Measurements from ENCODE around the gene MGMT. TPM values are rescaled to one million over a fixed set of nuclear protein-coding genes. Genes with fewer than 3 reads are reported as not detected.

MGMT gene
- total and polyA plus RNA-seq, 2 of the 4 experiments (the other 2 are of a cell fraction): 11.5 to 17.8 TPM

DNA sequence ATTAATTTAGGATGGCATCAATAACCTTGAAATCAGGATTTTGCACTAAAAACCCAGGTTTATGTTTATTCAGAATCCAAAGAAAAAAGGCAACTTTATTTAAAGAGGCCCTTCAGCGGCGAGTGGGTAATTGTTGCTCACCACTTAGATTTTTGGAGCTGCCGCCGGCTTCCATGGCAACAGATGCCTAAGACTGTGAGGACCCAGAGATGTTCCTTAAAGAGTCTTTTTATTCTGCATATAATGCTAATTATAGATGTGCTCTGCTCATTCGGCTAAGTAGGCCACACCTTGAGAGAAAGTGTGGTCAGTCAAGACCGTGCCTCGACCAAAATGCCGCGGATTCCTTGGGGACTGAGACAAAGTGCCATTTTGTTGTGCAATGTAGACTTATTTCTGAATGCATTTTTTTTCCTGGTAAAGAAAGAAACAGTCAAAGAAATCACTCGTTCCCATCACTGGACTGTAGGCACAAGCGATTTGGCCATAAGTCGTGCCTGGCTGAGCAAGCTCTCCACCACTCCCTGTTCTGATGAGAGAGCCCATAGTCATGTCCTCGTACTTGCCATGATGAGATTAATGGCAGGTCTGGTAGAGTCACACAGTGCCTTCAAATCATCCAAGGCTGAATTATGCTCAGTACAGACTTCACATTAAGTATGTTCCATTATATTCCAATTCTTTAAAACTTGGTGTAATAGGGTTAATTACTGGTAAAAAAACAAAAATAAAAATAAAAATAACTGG lies 21.4 kb upstream of the MGMT start:
- no peak overlapping the region for H3K9ac ChIP-seq (ENCODE audit: low read depth, low read length)
- H3K4me3 ChIP-seq (ENCODE audit: insufficient read depth, low read depth, low read length): no peak overlapping the region
- H4K91ac ChIP-seq (ENCODE audit: insufficient read depth, low read depth, low read length): no peak overlapping the region
- H3K14ac ChIP-seq (replicated peaks; ENCODE audit: low read depth, low read length): no peak overlapping the region
- no peak overlapping the region for H3K27ac ChIP-seq (ENCODE audit: insufficient read depth, low read length)
- no peak overlapping the region for H2AK9ac ChIP-seq (replicated peaks; ENCODE audit: low read depth, low read length, poor library complexity)
- H2BK15ac ChIP-seq (ENCODE audit: low read depth, low read length): no peak overlapping the region
- H3K79me1 ChIP-seq (ENCODE audit: low read depth in 1 of 2, low read length in 2 of 2): no peaks in the 10 kb centered on the region
- H3K9me1 ChIP-seq (ENCODE audit: insufficient read depth, low read length): no peaks in the 10 kb centered on the region
- TF ChIP-seq NFE2L2 (IDR thresholded peaks at IDR 0.05; ENCODE audit: low read depth, low read length) (no peak), POLR2A (IDR thresholded peaks at IDR 0.05; ENCODE audit: low read depth, low read length) (no peak), CHD1 (IDR thresholded peaks at IDR 0.05; ENCODE audit: low read depth, low read length) (no peak), MXI1 (IDR thresholded peaks at IDR 0.05; ENCODE audit: borderline replicate concordance, low read depth, low read length) (no peak), MAFK (IDR thresholded peaks at IDR 0.05; ENCODE audit: low read depth, low read length) (no peak)
- TF ChIP-seq, protein P1, sequence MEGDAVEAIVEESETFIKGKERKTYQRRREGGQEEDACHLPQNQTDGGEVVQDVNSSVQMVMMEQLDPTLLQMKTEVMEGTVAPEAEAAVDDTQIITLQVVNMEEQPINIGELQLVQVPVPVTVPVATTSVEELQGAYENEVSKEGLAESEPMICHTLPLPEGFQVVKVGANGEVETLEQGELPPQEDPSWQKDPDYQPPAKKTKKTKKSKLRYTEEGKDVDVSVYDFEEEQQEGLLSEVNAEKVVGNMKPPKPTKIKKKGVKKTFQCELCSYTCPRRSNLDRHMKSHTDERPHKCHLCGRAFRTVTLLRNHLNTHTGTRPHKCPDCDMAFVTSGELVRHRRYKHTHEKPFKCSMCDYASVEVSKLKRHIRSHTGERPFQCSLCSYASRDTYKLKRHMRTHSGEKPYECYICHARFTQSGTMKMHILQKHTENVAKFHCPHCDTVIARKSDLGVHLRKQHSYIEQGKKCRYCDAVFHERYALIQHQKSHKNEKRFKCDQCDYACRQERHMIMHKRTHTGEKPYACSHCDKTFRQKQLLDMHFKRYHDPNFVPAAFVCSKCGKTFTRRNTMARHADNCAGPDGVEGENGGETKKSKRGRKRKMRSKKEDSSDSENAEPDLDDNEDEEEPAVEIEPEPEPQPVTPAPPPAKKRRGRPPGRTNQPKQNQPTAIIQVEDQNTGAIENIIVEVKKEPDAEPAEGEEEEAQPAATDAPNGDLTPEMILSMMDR (conservative IDR thresholded peaks at IDR 0.05; ENCODE audit: low read depth, low read length): no peak
- 100% methylated on average over 4 of the region's 13 CpGs; no CpG with 5 or more reads in 1 of the 2 experiments for WGBS, 2 experiments (ENCODE audit: extremely low coverage in 2 of 2, insufficient read length in 1 of 2)
- no peaks in the 10 kb centered on the region for H4K20me1 ChIP-seq (ENCODE audit: insufficient read depth, low read length)
- H2AFZ ChIP-seq (replicated peaks; ENCODE audit: low read length, poor library complexity): no peak overlapping the region
- H2BK20ac ChIP-seq (ENCODE audit: low read depth, low read length): no peak overlapping the region
- no peak overlapping the region for H2BK5ac ChIP-seq (ENCODE audit: low read depth, low read length, poor library complexity, severe bottlenecking)
- no TSS peak for BruUV-seq (replicated peaks)
- peaks cover 4% of the 10 kb centered on the region; the same call in 1 of the 2 replicates for H3K9me3 ChIP-seq (ENCODE audit: control insufficient read depth, insufficient read depth, low read length)
- no peaks in the 10 kb centered on the region for H3K4me1 ChIP-seq (ENCODE audit: control insufficient read depth, insufficient read depth, low read length)
- no peaks in the 10 kb centered on the region for H3K27me3 ChIP-seq (ENCODE audit: control insufficient read depth, insufficient read depth, low read length)
- no peak overlapping the region for H2BK120ac ChIP-seq (ENCODE audit: low read depth, low read length)
- no peak overlapping the region for H4K5ac ChIP-seq (ENCODE audit: low read depth, low read length)
- ATAC-seq (ENCODE audit: low read depth): no peak
- POLR2A ChIA-PET (ENCODE audit: unreplicated experiment): no interaction called here
- no peak overlapping the region for H3K56ac ChIP-seq (ENCODE audit: extremely low read depth, insufficient read depth, low read length)
- intact Hi-C loops (cut with micrococcal nuclease): no loop called here
- H3K23ac ChIP-seq (ENCODE audit: low read depth, low read length): no peak overlapping the region
- H3K18ac ChIP-seq (ENCODE audit: low read depth, low read length): no peak overlapping the region
- H4K8ac ChIP-seq (ENCODE audit: low read depth in 2 of 2, low read length in 2 of 2): no peak overlapping the region
- H3K4me2 ChIP-seq (ENCODE audit: low read depth, low read length): no peak overlapping the region
- dilution Hi-C loops (cut with HindIII; ENCODE audit: low sequenced_read_pairs, unreplicated experiment): no loop called here
- no peak overlapping the region for H2AK5ac ChIP-seq (ENCODE audit: low read depth, low read length)
- H3K36me3 ChIP-seq (ENCODE audit: control insufficient read depth, insufficient read depth, low read length): no peaks in the 10 kb centered on the region
- CTCF ChIA-PET: no interaction called here
- DNase-seq: no peak
- in situ Hi-C loops (cut with MboI; ENCODE audit: low sequenced_read_pairs): no loop called here
- no peak overlapping the region for H3K4ac ChIP-seq (ENCODE audit: low read depth, low read length)

All from IMR-90 (cell line).